Coronary artery (tissue), 2 donors: ENCODE results near the gene SRBD1.

Source experiments
- DNase-seq: peaks from one replicate; pipeline ENCODE4 v3.0.0-alpha.2; 2017; ENCODE audit warnings: low spot score
- H3K27ac ChIP-seq, 2 donors: fragments of 200-600 bp; sonication (generic); one replicate each; pipeline ENCODE4 v1.5.1; 2016 to 2019
- H3K4me3 ChIP-seq: fragments of 200-600 bp; sonication (generic); 2 replicates; pipeline ENCODE4 v1.5.1; 2016; ENCODE audit warnings: mild to moderate bottlenecking, moderate library complexity
- CTCF ChIP-seq: fragments of 200-600 bp; sonication (generic); IDR thresholded peaks from one replicate; pipeline ENCODE4 v1.5.1; 2019; ENCODE audit warnings: antibody characterized with exemption

The SRBD1 gene

DNA sequence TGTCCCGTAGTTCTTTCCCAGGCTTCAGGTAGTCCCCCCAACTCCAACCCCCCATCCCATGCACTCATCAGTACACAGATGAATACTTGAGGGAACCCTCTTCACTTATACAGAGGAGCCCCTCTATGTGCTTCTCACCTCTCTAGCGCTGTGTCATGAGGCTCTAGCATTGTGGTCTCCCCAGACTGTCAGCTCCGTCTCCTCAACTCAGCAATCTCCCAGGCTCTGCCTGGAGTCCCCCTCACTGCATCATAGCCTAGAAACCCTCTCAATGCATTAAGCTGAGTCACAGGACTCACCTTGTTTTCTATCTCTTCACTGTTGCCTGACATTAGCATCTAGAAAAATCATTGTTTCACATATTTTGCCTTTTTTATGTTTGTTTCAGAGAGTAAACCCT is 20.3 kb upstream of the SRBD1 start:
- Histone ChIP-seq H3K4me3 (no peak overlapping the region), H3K27ac (no peak overlapping the region)
- DNase-seq, result no peak
- TF ChIP-seq CTCF, result no peak

DNA sequence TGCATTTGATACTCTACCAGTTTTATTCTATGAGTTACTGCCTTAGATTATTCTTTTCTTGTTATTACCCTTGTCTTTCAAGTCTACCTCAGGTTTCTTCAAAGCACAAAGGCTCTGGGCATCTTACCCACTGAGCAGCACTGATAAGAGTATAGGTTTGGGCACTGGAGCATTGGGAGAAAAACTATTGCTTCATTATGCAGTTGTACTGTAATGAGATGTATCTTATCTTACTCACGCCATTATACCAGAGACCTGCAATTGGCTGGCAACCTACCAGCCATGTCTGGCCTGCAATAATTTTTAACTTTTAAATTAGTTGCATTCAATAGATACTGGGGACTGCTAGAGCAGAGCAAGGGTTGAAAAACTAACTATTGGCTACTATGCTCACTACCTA is 18.9 kb upstream of the SRBD1 start:
- DNase-seq, result no peak
- TF ChIP-seq CTCF, result no peak
- Histone ChIP-seq H3K27ac (no peak overlapping the region), H3K4me3 (no peak overlapping the region)

DNA sequence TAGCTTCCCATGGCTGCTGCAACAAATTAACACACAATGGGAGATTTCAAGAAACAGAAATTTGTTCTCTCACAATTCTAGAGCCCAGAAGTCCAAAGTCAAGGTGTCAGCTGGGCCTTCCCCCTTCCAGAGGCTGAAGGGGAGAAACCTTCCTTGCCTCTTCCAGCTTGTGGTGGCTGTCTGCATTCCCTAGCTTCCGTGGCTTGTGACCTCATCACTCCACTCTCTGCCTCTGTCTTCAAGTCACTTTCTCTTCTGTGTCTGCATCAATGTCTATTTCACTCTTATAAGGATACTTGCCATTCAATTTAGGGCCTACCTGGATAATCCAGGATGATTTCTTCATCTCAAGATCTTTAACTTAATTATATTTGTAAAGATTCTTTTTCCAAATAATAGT is 16.8 kb upstream of the SRBD1 start:
- no peak for DNase-seq
- no peak overlapping the region for H3K4me3 ChIP-seq
- no peak overlapping the region for H3K27ac ChIP-seq
- no peak for TF ChIP-seq CTCF

DNA sequence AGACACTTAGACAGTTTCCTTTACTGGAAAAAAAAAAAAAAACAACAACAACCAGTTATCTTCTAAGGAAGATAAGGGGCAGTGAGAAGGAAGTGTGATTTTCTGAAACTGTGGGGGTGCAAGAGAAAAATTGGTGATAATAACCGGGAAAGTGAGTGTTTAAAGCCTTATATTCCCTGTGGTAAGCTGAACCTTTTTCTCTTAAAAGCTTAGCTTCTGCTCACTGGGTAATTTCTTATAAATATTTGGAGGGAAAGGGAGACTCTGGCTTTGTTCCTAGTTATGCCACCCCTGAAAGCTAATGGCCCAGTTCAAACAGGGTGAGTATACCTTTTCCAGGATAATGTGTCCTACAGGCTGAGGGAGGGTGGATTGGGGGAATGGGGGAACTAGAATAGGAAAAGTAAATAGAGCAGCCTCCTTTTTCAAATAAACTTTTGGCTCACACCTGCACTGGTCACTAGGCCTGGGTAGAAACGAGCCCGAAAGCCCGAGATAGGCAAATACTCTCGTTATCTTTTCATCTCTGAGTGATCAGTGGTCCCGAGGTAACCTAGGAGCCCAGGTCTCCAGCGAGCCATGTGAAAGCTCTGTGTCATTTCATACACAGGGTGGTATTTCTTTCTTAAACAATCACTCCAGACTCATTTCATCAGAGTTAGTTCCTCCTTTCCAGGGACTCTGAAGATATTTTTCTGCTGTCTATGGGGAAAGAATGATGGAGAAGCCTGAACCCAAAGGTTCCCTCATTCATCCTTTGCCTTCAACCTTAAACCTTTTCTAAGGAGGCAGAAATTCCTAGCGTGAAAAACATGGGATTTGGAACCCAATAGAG is 15.5 kb upstream of the SRBD1 start:
- no peak for TF ChIP-seq CTCF
- Histone ChIP-seq H3K4me3 (no peak overlapping the region), H3K27ac (no peak overlapping the region)
- DNase-seq, result no peak

DNA sequence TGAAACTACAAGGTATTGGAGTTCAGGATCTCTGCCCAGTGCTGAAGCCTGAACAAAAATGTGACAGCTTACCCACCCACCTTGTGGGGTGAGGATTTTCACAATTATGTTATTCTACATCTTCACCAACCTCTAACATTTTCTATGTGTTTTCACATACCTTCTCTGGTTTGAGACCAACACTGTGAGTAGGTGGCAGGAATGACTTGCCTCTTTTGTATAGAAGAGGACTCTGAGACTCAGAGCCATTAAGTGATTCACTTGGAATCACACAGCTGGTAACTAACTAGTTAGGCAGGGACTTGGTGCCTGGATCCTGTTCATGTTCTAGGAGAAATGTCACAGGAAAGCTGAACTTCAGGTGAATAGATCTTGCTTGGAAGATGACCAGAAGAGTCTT is 14.8 kb upstream of the SRBD1 start:
- no peak overlapping the region for H3K4me3 ChIP-seq
- DNase-seq, result no peak
- TF ChIP-seq CTCF, result no peak
- H3K27ac ChIP-seq, result no peak overlapping the region

DNA sequence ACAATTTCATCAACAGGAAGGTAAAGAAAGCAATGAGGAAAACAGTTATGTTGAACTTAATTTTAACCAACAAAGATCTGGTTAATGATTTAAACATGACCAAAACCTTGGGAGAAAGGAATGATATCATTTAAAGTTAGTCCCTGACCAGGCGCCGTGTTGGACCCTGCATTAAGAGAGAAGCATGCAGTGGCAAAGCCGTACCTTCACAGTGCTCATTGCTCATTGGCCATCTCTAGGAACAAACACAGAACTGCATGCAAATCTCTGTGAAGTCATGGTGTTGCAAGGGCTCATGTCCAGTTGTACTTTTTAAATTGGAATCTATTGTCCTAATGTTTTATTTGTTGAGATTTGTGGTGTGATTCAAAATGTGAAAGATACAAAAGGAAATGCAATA is 12.0 kb upstream of the SRBD1 start:
- no peak overlapping the region for H3K27ac ChIP-seq
- no peak overlapping the region for H3K4me3 ChIP-seq
- no peak for DNase-seq
- no peak for TF ChIP-seq CTCF

DNA sequence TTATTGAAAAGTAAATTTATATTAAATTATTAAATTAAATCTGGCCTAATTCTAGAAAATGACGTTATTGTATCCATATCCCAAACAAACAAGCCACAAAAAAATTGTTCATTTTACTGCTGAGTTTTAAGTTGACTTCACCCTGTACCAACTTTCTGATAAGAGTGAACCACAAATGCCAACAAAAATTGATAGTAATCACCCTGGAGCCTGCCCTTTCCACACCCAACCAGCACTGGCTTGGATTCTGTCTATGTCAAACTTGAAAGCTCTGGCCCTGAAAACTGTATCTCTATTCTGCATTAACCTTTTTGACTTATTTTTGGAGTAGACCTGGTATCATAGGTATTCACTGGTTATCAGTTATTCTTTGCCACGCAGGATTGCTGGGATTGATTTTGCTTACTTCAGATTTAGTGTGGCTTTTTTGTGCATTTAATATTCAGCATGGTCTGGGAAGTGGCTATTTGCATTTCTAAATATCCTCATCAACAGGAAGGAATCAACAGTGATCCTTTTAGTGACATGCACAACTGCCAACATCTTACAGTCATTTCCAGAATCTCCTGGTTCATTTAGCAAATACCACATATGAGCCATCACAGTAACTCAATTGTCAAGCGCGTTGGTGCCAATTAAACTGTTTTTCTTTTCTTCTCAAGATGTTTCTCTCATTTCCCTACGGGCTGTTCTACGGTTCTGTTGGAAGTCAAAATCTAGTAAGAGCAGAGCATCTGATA is 11.4 kb upstream of the SRBD1 start:
- no peak for TF ChIP-seq CTCF
- Histone ChIP-seq H3K4me3 (no peak overlapping the region), H3K27ac (no peak overlapping the region)
- no peak for DNase-seq
